ENCODE results near the gene ISCA1. TPM values are rescaled to one million over a fixed set of nuclear protein-coding genes. Genes with fewer than 3 reads are reported as not detected.
"Not testable (repeated sequence)": the region's sequence is repeated elsewhere in the genome, so short reads cannot be mapped to it uniquely, and the experiment has no call there.

ISCA1 gene
- total and polyA plus RNA-seq, 3 experiments from 2014 or later, result 33.4 to 55.1 (median 35.6) TPM

DNA sequence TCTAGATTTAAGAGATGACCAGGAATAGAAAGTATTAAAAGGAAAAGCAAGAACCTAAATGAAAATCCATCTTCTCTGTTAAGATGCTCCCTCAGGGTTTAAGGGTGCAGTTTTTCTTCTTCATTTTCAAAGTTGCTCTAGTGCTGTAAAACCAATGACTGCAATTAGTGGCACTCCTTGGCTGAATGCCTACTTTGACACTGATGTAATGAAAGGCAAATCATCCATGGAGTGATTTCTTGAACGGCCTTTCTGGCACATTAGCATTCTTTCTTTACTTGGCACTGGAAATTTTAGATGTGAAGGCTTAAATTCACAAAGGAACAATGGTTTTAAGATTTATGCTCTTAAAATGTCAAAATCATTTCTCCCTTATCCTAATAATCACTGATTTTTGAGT lies 19.3 kb upstream of the ISCA1 start:
- H3K4me3 ChIP-seq (ENCODE audit: low read length), result no peak overlapping the region
- no peaks in the 10 kb centered on the region for H3K27me3 ChIP-seq (ENCODE audit: insufficient read depth, low read length, poor library complexity, severe bottlenecking)
- Mint-ChIP-seq H3K36me3 (peaks cover 4 to 87% (median 29%) of the 10 kb centered on the region in 3 donors), H3K4me3 (no peak overlapping the region), H3K27ac (peak overlapping the region in 6 of 8 donors; percentile 9 to 89 (median 54)), H3K4me1 (peaks cover 33 to 47% (median 43%) of the 10 kb centered on the region in 3 donors), H3K9me3 (no peaks in the 10 kb centered on the region), H3K27me3 (no peaks in the 10 kb centered on the region)
- H3K9me3 ChIP-seq (ENCODE audit: low read length), result no peaks in the 10 kb centered on the region
- ChIA-PET POLR2A (no interaction called here), CTCF (no interaction called here)
- H3K27ac ChIP-seq (ENCODE audit: low read depth, low read length), result no peak overlapping the region
- no peak for DNase-seq
- H3K4me1 ChIP-seq (ENCODE audit: insufficient read depth, low read length), result peaks cover 13% of the 10 kb centered on the region
- H3K36me3 ChIP-seq (ENCODE audit: insufficient read depth, low read length), result peaks cover 52% of the 10 kb centered on the region

DNA sequence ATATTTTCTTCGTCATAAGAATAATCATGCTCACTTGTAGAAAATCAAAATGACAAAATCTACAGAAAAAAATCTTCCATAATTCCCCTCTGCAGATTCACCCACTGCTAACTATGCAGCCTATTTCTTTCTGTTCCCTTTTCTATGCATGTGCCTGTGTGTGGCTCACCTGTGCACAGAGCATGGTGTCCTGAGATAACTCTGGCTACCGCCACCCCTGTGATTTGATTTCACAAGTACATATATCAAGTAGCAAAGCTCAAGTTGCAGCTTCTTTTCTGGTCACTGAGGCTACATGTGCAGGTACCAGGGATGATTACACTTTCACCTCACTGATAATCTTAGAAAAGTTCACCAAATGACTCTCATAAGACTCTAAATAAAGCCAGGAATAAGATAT lies 18.4 kb upstream of the ISCA1 start:
- peak overlapping the region in 6 of 8 donors; percentile 38 to 83 (median 62) for H3K27ac Mint-ChIP-seq
- peaks cover 13% of the 10 kb centered on the region for H3K4me1 ChIP-seq (ENCODE audit: insufficient read depth, low read length)
- POLR2A ChIA-PET, result no interaction called here

DNA sequence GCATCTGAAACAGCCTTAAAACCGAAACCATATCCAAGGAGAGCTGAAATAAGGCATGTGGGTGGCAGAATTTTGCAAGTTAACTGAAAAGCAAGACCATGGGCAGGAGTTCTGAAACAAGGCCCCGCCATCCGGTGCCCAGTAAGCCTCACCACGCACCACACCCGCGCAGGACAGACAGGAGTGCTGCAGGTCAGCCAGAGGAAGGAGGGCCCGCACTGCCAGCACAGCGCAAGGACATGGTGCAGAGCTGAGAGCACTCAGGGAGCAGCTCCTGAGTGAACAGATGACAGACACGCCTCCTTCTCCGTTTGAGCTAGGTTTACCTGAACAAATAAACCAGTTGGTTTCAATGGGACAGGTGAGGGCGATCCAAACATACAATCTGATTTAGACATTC lies 16.5 kb upstream of the ISCA1 start:
- Mint-ChIP-seq H3K27me3 (no peaks in the 10 kb centered on the region), H3K36me3 (peaks cover 3 to 79% (median 27%) of the 10 kb centered on the region in 3 donors), H3K4me3 (no peak overlapping the region), H3K27ac (peak overlapping the region in 5 of 8 donors; percentile 29 to 85 (median 45)), H3K9me3 (no peaks in the 10 kb centered on the region), H3K4me1 (peaks cover 27 to 31% (median 30%) of the 10 kb centered on the region in 3 donors)
- Histone ChIP-seq H3K36me3 (ENCODE audit: insufficient read depth, low read length) (peaks cover 38% of the 10 kb centered on the region), H3K4me3 (ENCODE audit: low read length) (no peak overlapping the region), H3K4me1 (ENCODE audit: insufficient read depth, low read length) (peaks cover 6% of the 10 kb centered on the region), H3K27ac (ENCODE audit: low read depth, low read length) (no peak overlapping the region), H3K9me3 (ENCODE audit: low read length) (no peaks in the 10 kb centered on the region), H3K27me3 (ENCODE audit: insufficient read depth, low read length, poor library complexity, severe bottlenecking) (no peaks in the 10 kb centered on the region)
- no peak for DNase-seq
- CTCF ChIA-PET, result interaction anchor here (1.4 kb wide), 1 partner anchor 16 kb away, joined by 3 read pairs; the partner anchor contains the start of gene ISCA1
- POLR2A ChIA-PET, result interaction anchor here (0.7 kb wide), 1 partner anchor 16 kb away, joined by 3 read pairs; no protein-coding TSS in a partner anchor

More for the DNA sequence above, 18.4 kb upstream of the ISCA1 start:
- Mint-ChIP-seq H3K27me3 (no peaks in the 10 kb centered on the region), H3K36me3 (peaks cover 4 to 86% (median 29%) of the 10 kb centered on the region in 3 donors), H3K4me1 (peaks cover 37 to 47% (median 38%) of the 10 kb centered on the region in 3 donors), H3K9me3 (no peaks in the 10 kb centered on the region), H3K4me3 (no peak overlapping the region)
- Histone ChIP-seq H3K9me3 (ENCODE audit: low read length) (no peaks in the 10 kb centered on the region), H3K36me3 (ENCODE audit: insufficient read depth, low read length) (peaks cover 42% of the 10 kb centered on the region), H3K4me3 (ENCODE audit: low read length) (no peak overlapping the region), H3K27ac (ENCODE audit: low read depth, low read length) (no peak overlapping the region), H3K27me3 (ENCODE audit: insufficient read depth, low read length, poor library complexity, severe bottlenecking) (no peaks in the 10 kb centered on the region)
- CTCF ChIA-PET, result no interaction called here
- no peak for DNase-seq

DNA sequence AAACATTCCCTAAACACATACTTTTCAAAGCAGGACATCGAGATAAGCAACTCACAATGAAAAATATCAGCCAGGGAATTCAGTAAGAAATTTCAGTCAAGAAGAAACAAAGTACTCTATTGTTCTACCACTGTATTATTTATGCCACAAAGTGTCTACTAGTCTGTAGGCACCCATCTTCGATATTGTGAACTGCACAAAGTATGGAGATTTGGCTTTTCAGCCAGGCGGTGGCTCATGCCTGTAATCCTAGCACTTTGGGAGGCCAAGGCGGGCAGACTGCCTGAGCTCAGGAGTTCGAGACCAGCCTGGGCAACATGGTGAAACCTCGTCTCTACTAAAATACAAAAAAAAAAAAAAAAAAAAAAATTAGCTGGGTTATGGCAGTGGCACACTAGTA lies 8.0 kb upstream of the ISCA1 start:
- H3K27ac ChIP-seq (ENCODE audit: low read depth, low read length); H3K9me3 Mint-ChIP-seq; H3K4me3 Mint-ChIP-seq; DNase-seq; H3K9me3 ChIP-seq (ENCODE audit: low read length); CTCF ChIA-PET; H3K36me3 ChIP-seq (ENCODE audit: insufficient read depth, low read length); H3K27me3 ChIP-seq (ENCODE audit: insufficient read depth, low read length, poor library complexity, severe bottlenecking); H3K4me1 ChIP-seq (ENCODE audit: insufficient read depth, low read length); H3K4me1 Mint-ChIP-seq; POLR2A ChIA-PET; H3K27me3 Mint-ChIP-seq; H3K4me3 ChIP-seq (ENCODE audit: low read length): not testable (repeated sequence)
- Mint-ChIP-seq H3K27ac (peak overlapping the region in 2 of 8 donors; percentile 3 to 17), H3K36me3 (peaks cover 0 to 47% (median 6%) of the 10 kb centered on the region in 3 donors)

DNA sequence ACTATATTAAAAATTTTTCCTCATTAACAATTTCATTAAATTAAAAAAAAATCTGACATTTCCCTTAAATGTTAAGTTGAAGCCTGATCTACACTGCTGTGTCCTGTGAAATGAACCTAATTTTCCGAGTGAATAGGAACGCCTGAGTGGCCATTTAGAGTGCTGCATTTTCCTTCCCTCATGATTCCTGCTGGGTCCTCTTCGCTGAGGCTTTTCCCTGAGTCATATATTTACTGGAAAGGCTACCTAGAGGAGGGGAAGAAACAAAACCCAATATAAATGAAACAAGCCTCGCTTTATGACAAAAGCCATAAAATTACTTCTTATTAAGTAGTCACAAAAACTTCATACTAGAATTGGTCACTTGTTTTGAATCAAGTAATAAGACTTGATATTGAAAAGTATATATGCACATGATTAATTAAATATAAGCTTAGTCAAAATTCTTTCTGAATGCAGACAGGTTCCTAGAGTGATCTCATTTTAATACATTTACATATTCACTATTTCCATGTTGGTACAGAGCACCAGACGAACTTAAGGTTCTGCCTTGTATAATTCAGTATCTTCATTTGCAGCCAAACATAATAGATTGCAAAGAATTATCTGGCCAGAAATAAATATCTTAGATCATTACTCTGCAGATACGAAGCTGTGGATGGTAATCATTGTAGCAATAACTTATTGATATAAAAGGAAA lies 6.3 kb upstream of the ISCA1 start:
- H3K9me3 Mint-ChIP-seq, result no peaks in the 10 kb centered on the region
- Histone ChIP-seq H3K9me3 (ENCODE audit: low read length) (no peaks in the 10 kb centered on the region), H3K4me1 (ENCODE audit: insufficient read depth, low read length) (no peaks in the 10 kb centered on the region), H3K27me3 (ENCODE audit: insufficient read depth, low read length, poor library complexity, severe bottlenecking) (no peaks in the 10 kb centered on the region), H3K27ac (ENCODE audit: low read depth, low read length) (no peak overlapping the region), H3K36me3 (ENCODE audit: insufficient read depth, low read length) (no peaks in the 10 kb centered on the region), H3K4me3 (ENCODE audit: low read length) (no peak overlapping the region)
- peaks cover 0 to 39% (median 3%) of the 10 kb centered on the region in 3 donors for H3K36me3 Mint-ChIP-seq
- H3K4me1 Mint-ChIP-seq, result peaks cover under 1 to 3% (median 2%) of the 10 kb centered on the region in 3 donors
- H3K27ac Mint-ChIP-seq, result peak overlapping the region in 6 of 8 donors; percentile 14 to 80 (median 52)
- no peak overlapping the region for H3K4me3 Mint-ChIP-seq
- CTCF ChIA-PET, result no interaction called here
- POLR2A ChIA-PET, result no interaction called here
- no peak for DNase-seq
- H3K27me3 Mint-ChIP-seq, result no peaks in the 10 kb centered on the region

DNA sequence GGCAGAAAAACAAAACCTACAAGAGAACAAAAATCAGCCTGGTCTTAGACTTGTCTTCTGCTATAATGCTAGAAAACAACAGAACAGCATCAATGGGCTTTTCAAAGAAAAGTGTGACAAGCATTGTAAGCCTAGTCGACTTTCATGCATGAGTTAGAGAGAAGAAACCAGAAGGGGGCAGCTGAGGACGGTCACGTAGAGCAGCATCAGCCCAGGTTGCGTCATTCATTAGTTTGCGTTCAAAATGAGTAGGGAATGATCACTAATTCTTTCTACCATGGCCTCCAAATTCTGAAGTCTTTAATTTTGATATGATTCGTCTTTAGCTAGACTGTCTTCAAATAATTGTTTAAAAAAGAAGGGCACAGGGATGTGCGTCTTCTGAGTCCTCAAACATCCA lies 4.7 kb upstream of the ISCA1 start:
- H3K4me1 Mint-ChIP-seq, result peaks cover 11 to 14% (median 11%) of the 10 kb centered on the region in 3 donors
- no peaks in the 10 kb centered on the region for H3K27me3 Mint-ChIP-seq
- no peak for DNase-seq
- Histone ChIP-seq H3K4me1 (ENCODE audit: insufficient read depth, low read length) (peaks cover 7% of the 10 kb centered on the region), H3K27me3 (ENCODE audit: insufficient read depth, low read length, poor library complexity, severe bottlenecking) (no peaks in the 10 kb centered on the region), H3K36me3 (ENCODE audit: insufficient read depth, low read length) (no peaks in the 10 kb centered on the region), H3K4me3 (ENCODE audit: low read length) (no peak overlapping the region), H3K27ac (ENCODE audit: low read depth, low read length) (no peak overlapping the region), H3K9me3 (ENCODE audit: low read length) (no peaks in the 10 kb centered on the region)
- no peaks in the 10 kb centered on the region for H3K9me3 Mint-ChIP-seq
- ChIA-PET CTCF (no interaction called here), POLR2A (no interaction called here)
- peaks cover 0 to 38% (median 3%) of the 10 kb centered on the region in 3 donors for H3K36me3 Mint-ChIP-seq
- H3K4me3 Mint-ChIP-seq, result no peak overlapping the region
- H3K27ac Mint-ChIP-seq, result peak overlapping the region in 2 of 8 donors; percentile 60 to 77

DNA sequence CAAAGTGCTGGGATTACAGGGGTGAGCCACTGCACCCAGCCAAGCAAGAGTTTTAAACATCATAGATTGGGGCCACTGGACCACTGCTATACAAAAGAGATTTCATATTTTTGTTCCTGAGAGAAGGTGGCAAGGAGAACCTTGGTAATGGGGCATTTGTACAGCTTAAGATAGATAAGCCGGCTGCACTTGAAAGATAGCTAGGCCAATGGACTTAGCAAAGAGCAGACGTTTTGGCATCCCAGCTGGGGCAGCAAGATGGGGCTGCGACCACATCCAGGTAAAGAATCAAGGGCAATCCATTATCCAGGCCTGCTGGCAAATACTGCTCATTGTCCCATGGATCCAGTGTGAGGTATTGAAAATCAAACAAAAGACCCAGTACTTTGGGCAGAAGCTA lies 3.9 kb upstream of the ISCA1 start:
- ChIA-PET CTCF (no interaction called here), POLR2A (no interaction called here)
- Mint-ChIP-seq H3K36me3 (peaks cover 0 to 41% (median 3%) of the 10 kb centered on the region in 3 donors), H3K4me1 (peaks cover 14 to 18% (median 14%) of the 10 kb centered on the region in 3 donors), H3K27ac (peak overlapping the region in 6 of 8 donors; percentile 7 to 87 (median 60)), H3K27me3 (no peaks in the 10 kb centered on the region), H3K9me3 (no peaks in the 10 kb centered on the region), H3K4me3 (no peak overlapping the region)
- no peak for DNase-seq
- no peaks in the 10 kb centered on the region for H3K9me3 ChIP-seq (ENCODE audit: low read length)
- H3K4me3 ChIP-seq (ENCODE audit: low read length), result no peak overlapping the region
- H3K36me3 ChIP-seq (ENCODE audit: insufficient read depth, low read length), result no peaks in the 10 kb centered on the region
- peak overlapping the region; percentile 3 for H3K27ac ChIP-seq (ENCODE audit: low read depth, low read length)
- peaks cover 11% of the 10 kb centered on the region for H3K4me1 ChIP-seq (ENCODE audit: insufficient read depth, low read length)
- no peaks in the 10 kb centered on the region for H3K27me3 ChIP-seq (ENCODE audit: insufficient read depth, low read length, poor library complexity, severe bottlenecking)

DNA sequence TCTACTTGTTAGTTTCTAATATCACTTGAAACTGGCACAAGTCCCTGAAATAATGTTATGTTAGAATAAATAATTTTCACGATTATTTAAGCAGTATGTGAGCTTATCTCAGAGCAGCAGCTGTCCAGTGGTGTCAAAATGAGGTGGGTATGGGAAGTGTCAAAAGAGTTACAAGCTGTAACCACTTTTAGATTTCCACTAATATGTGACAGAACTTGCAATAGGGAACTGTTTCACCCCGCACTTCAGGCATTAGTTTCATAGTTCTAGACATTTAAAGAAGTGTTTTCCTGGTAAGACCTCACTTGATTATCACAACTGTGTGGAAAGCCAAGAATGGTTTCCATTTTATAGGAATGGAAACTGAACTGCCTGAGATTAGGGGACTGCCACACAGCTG lies 2.9 kb upstream of the ISCA1 start:
- H3K4me1 ChIP-seq (ENCODE audit: insufficient read depth, low read length), result peaks cover 19% of the 10 kb centered on the region
- Mint-ChIP-seq H3K36me3 (peaks cover 0 to 38% (median 3%) of the 10 kb centered on the region in 3 donors), H3K4me3 (peak overlapping the region in 1 of 7 donors; percentile 43), H3K9me3 (no peaks in the 10 kb centered on the region), H3K4me1 (peaks cover 20 to 27% (median 23%) of the 10 kb centered on the region in 3 donors), H3K27me3 (no peaks in the 10 kb centered on the region), H3K27ac (peak overlapping the region in 6 of 8 donors; percentile 17 to 78 (median 31))
- DNase-seq, result no peak
- no peaks in the 10 kb centered on the region for H3K36me3 ChIP-seq (ENCODE audit: insufficient read depth, low read length)
- ChIA-PET CTCF (no interaction called here), POLR2A (no interaction called here)
- H3K27ac ChIP-seq (ENCODE audit: low read depth, low read length), result no peak overlapping the region
- no peak overlapping the region for H3K4me3 ChIP-seq (ENCODE audit: low read length)
- no peaks in the 10 kb centered on the region for H3K9me3 ChIP-seq (ENCODE audit: low read length)
- no peaks in the 10 kb centered on the region for H3K27me3 ChIP-seq (ENCODE audit: insufficient read depth, low read length, poor library complexity, severe bottlenecking)
